SK-N-SH treated with all-trans-retinoic acid at 6 μM for 48 hours (cell line): ENCODE measurements around the gene CABP7.

Experiments used
- ATAC-seq: fragments of 200-7000 bp; cut with Tn5 transposase; 3 replicates; pipeline ENCODE4 v1.9.1; 2020; ENCODE audit warnings: mild to moderate bottlenecking, moderate library complexity
- ARNTL ChIP-seq: fragments of 450-650 bp; formaldehyde crosslinking; IDR thresholded peaks from 2 replicates; pipeline ENCODE4 v1.5.0; 2020; ENCODE audit warnings: low read depth, mild to moderate bottlenecking, moderate library complexity, borderline replicate concordance
- BACH2 ChIP-seq: fragments of 250-450 bp; sonication (Bioruptor Pico); IDR thresholded peaks from 2 replicates; pipeline ENCODE4 v1.9.0; 2021; ENCODE audit warnings: mild to moderate bottlenecking, borderline replicate concordance
- CSDC2 ChIP-seq: fragments of 250-450 bp; sonication (Bioruptor Pico); IDR thresholded peaks from 2 replicates; pipeline ENCODE4 v1.5.0; 2020; ENCODE audit warnings: mild to moderate bottlenecking, moderate library complexity
- ESRRG ChIP-seq: fragments of 250-450 bp; sonication (Bioruptor Pico); IDR thresholded peaks from 2 replicates; pipeline ENCODE4 v1.6.1; 2021; ENCODE audit warnings: mild to moderate bottlenecking
- GLIS3 ChIP-seq: fragments of 250-450 bp; sonication (Bioruptor Pico); IDR thresholded peaks from 2 replicates; pipeline ENCODE4 v1.5.0; 2020; ENCODE audit warnings: mild to moderate bottlenecking, moderate library complexity
- ISL1 ChIP-seq: fragments of 250-450 bp; sonication (Bioruptor Pico); IDR thresholded peaks from 2 replicates; pipeline ENCODE4 v2.1.2; 2022; ENCODE audit warnings: mild to moderate bottlenecking, moderate library complexity
- OSR1 ChIP-seq: fragments of 250-450 bp; sonication (Bioruptor Pico); IDR thresholded peaks from 2 replicates; pipeline ENCODE4 v1.8.0; 2022; ENCODE audit warnings: moderate library complexity, mild to moderate bottlenecking, inconsistent platforms
- PATZ1 ChIP-seq: fragments of 250-450 bp; sonication (Bioruptor Pico); IDR thresholded peaks from 2 replicates; pipeline ENCODE4 v1.8.0; 2020; ENCODE audit warnings: mild to moderate bottlenecking, moderate library complexity, borderline replicate concordance
- PPARA ChIP-seq: fragments of 250-450 bp; sonication (Bioruptor Pico); IDR thresholded peaks from 2 replicates; pipeline ENCODE4 v1.5.0; 2020; ENCODE audit warnings: mild to moderate bottlenecking, borderline replicate concordance
- RARB ChIP-seq: fragments of 250-450 bp; sonication (Bioruptor Pico); IDR thresholded peaks from 2 replicates; pipeline ENCODE4 v1.8.0; 2021; ENCODE audit warnings: mild to moderate bottlenecking, moderate library complexity
- SNAI2 ChIP-seq: fragments of 250-450 bp; sonication (Bioruptor Pico); IDR thresholded peaks from 2 replicates; pipeline ENCODE4 v1.5.0; 2020; ENCODE audit warnings: mild to moderate bottlenecking, moderate library complexity
- TCF4 ChIP-seq: fragments of 250-450 bp; sonication (Bioruptor Pico); IDR thresholded peaks from 2 replicates; pipeline ENCODE4 v1.8.0; 2021; ENCODE audit warnings: mild to moderate bottlenecking, moderate library complexity, borderline replicate concordance
- TOX ChIP-seq: fragments of 250-450 bp; sonication (Bioruptor Pico); IDR thresholded peaks from 2 replicates; pipeline ENCODE4 v1.8.0; 2021; ENCODE audit warnings: mild to moderate bottlenecking, moderate library complexity, borderline replicate concordance
- TSHZ2 ChIP-seq: fragments of 250-450 bp; sonication (Bioruptor Pico); IDR thresholded peaks from 2 replicates; pipeline ENCODE4 v1.5.0; 2020; ENCODE audit warnings: mild to moderate bottlenecking, moderate library complexity
- ZC3H10 ChIP-seq: fragments of 250-450 bp; sonication (Bioruptor Pico); IDR thresholded peaks from 2 replicates; pipeline ENCODE4 v1.5.1; 2021; ENCODE audit warnings: mild to moderate bottlenecking, moderate library complexity
- ZFP3 ChIP-seq: fragments of 250-450 bp; sonication (Bioruptor Pico); IDR thresholded peaks from 2 replicates; pipeline ENCODE4 v1.5.0; 2020; ENCODE audit warnings: mild to moderate bottlenecking, moderate library complexity
- ZFP30 ChIP-seq: fragments of 450-650 bp; formaldehyde crosslinking; IDR thresholded peaks from 2 replicates; pipeline ENCODE4 v1.5.0; 2022; ENCODE audit warnings: mild to moderate bottlenecking, moderate library complexity
- ZNF565 ChIP-seq: fragments of 450-650 bp; formaldehyde crosslinking; conservative IDR thresholded peaks from 2 replicates; pipeline ENCODE4 v1.5.0; 2020; ENCODE audit warnings: low read depth, mild to moderate bottlenecking, moderate library complexity
- ZNF70 ChIP-seq: fragments of 450-650 bp; formaldehyde crosslinking; IDR thresholded peaks from 2 replicates; pipeline ENCODE4 v1.5.0; 2020; ENCODE audit warnings: mild to moderate bottlenecking, moderate library complexity
- ZNF8 ChIP-seq: fragments of 450-650 bp; formaldehyde crosslinking; IDR thresholded peaks from 2 replicates; pipeline ENCODE4 v1.5.0; 2020; ENCODE audit warnings: mild to moderate bottlenecking, moderate library complexity
- TF ChIP-seq, protein P1 (sequence below): fragments of 250-450 bp; sonication (Bioruptor Pico); IDR thresholded peaks from 2 replicates; pipeline ENCODE4 v1.5.1; 2021; ENCODE audit warnings: mild to moderate bottlenecking, moderate library complexity
- TF ChIP-seq, protein P2 (sequence below): fragments of 250-450 bp; sonication (Bioruptor Pico); IDR thresholded peaks from 2 replicates; pipeline ENCODE4 v1.5.1; 2020; ENCODE audit warnings: low read depth, mild to moderate bottlenecking, moderate library complexity

Gene CABP7

DNA sequence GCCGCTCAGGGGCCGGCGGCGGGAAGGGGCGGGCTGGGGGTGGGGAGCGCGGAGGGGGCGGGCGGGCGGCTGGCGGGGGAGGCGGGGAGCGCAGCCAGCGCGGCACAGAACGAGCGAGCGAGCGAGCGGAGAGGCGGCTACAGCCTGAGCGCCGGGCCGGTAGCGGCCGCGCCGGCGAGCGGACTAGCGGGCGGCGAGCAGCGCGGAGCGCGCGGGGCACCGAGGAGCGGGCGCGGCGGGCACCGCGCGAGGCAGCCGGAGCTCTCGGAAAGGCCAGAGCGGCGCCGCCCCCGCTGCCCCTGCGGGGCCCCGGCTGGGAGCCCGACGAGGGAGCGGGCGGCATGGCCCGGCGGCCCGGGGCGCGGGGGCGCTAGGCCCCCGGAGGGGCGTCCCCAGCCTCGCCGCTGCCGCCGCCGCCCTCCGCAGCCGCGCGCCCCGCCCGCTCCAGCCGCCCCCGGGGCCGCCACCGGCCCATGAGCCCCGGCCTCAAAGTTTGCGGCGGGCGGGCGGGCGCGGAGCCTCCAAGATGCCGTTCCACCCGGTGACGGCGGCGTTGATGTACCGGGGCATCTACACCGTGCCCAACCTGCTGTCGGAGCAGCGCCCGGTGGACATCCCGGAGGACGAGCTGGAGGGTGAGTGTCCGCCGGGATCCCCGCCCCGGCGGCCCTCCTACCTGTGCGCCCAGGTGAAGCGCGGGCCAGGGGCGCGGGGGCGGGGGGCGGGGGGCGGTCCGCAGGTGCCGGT lies at the start of gene CABP7:
CABP7 (plus strand) TSS at position 105 of the 747 bp plus-strand sequence; CDS start at position 527, 422 bp downstream.
- ATAC-seq = no peak
- TF ChIP-seq TOX (CRISPR knock-in tag) = no peak
- no peak for TF ChIP-seq TCF4 (CRISPR knock-in tag)
- no peak for TF ChIP-seq ZFP3
- TF ChIP-seq ISL1 (CRISPR knock-in tag) = no peak
- TF ChIP-seq ZNF8 (CRISPR knock-in tag) = no peak
- TF ChIP-seq SNAI2 (CRISPR knock-in tag) = no peak
- no peak for TF ChIP-seq ARNTL (CRISPR knock-in tag)
- TF ChIP-seq, protein P1, sequence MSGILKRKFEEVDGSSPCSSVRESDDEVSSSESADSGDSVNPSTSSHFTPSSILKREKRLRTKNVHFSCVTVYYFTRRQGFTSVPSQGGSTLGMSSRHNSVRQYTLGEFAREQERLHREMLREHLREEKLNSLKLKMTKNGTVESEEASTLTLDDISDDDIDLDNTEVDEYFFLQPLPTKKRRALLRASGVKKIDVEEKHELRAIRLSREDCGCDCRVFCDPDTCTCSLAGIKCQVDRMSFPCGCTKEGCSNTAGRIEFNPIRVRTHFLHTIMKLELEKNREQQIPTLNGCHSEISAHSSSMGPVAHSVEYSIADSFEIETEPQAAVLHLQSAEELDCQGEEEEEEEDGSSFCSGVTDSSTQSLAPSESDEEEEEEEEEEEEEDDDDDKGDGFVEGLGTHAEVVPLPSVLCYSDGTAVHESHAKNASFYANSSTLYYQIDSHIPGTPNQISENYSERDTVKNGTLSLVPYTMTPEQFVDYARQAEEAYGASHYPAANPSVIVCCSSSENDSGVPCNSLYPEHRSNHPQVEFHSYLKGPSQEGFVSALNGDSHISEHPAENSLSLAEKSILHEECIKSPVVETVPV (CRISPR knock-in tag) = no peak
- no peak for TF ChIP-seq RARB (CRISPR knock-in tag)
- no peak for TF ChIP-seq ZFP30 (CRISPR knock-in tag)
- TF ChIP-seq OSR1 (CRISPR knock-in tag) = no peak

DNA sequence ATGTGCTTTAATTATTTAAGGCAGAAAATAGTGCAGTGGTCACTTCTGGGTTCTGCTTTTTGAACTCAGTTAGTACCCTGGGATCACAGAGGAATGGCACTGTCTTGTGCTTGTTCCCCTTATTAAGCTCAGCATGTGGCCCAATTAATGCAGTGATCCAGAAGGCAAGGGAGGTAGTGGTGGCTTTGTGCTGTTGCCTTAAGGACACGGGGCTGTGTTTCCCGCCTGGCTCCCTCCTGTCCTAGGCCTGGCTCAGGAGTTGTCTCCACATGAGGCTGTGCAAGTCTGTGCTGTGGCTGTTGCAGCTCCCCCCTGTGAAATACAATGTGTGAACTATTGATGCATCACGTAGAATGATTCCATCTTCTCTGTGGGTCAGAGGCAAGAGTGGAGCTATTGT lies 49.2 kb upstream of the CABP7 start:
- ATAC-seq = no peak
- TF ChIP-seq OSR1 (CRISPR knock-in tag) (no peak), ZNF565 (CRISPR knock-in tag) (no peak), PPARA (CRISPR knock-in tag) (no peak), RARB (CRISPR knock-in tag) (no peak), ISL1 (CRISPR knock-in tag) (no peak), SNAI2 (CRISPR knock-in tag) (no peak), TOX (CRISPR knock-in tag) (no peak), TCF4 (CRISPR knock-in tag) (no peak), ZNF8 (CRISPR knock-in tag) (no peak), CSDC2 (CRISPR knock-in tag) (no peak), ZFP30 (CRISPR knock-in tag) (no peak), ZC3H10 (no peak), ESRRG (no peak), GLIS3 (CRISPR knock-in tag) (no peak)
- TF ChIP-seq, protein P2, sequence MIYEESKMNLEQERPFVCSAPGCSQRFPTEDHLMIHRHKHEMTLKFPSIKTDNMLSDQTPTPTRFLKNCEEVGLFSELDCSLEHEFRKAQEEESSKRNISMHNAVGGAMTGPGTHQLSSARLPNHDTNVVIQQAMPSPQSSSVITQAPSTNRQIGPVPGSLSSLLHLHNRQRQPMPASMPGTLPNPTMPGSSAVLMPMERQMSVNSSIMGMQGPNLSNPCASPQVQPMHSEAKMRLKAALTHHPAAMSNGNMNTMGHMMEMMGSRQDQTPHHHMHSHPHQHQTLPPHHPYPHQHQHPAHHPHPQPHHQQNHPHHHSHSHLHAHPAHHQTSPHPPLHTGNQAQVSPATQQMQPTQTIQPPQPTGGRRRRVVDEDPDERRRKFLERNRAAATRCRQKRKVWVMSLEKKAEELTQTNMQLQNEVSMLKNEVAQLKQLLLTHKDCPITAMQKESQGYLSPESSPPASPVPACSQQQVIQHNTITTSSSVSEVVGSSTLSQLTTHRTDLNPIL = no peak
- TF ChIP-seq, protein P1 (CRISPR knock-in tag) = no peak

- TF ChIP-seq, protein P2 = no peak
- TF ChIP-seq ESRRG = no peak
- no peak for TF ChIP-seq TCF4 (CRISPR knock-in tag)
- TF ChIP-seq GLIS3 (CRISPR knock-in tag) = no peak
- no peak for TF ChIP-seq ZNF8 (CRISPR knock-in tag)
- no peak for TF ChIP-seq ZNF565 (CRISPR knock-in tag)
- TF ChIP-seq ZNF70 (CRISPR knock-in tag) = no peak
- TF ChIP-seq SNAI2 (CRISPR knock-in tag) = no peak
- TF ChIP-seq CSDC2 (CRISPR knock-in tag) = no peak
- TF ChIP-seq, protein P1 (CRISPR knock-in tag) = no peak
- TF ChIP-seq BACH2 (CRISPR knock-in tag) = no peak
- TF ChIP-seq TOX (CRISPR knock-in tag) = no peak
- no peak for TF ChIP-seq TSHZ2 (CRISPR knock-in tag)
- no peak for TF ChIP-seq ISL1 (CRISPR knock-in tag)
- TF ChIP-seq ZC3H10 = no peak
- no peak for TF ChIP-seq PATZ1
- no peak for TF ChIP-seq ZFP30 (CRISPR knock-in tag)
- no peak for TF ChIP-seq RARB (CRISPR knock-in tag)
- no peak for ATAC-seq
Measured at GRCh38 chr22:29673361-29674066, 46.3 kb upstream of the CABP7 start.
